ENCODE data around the gene KANSL1.

GRCh38 chr17:46191322-46192188 lies 1.7 kb downstream of the KANSL1 start:
- TF ChIP-seq CTCF (conservative IDR thresholded peaks at IDR 0.05) = no peak
- TF ChIP-seq EZH2 (IDR thresholded peaks at IDR 0.05; ENCODE audit: low read depth) = no peak

Data from PC-9 (cell line).